Inferior parietal cortex (tissue), 1 donor: ENCODE measurements around the gene ELOVL7.
"Not testable (repeated sequence)": the region's sequence is repeated elsewhere in the genome, so short reads cannot be mapped to it uniquely, and the experiment has no call there.

Experiments
- DNase-seq: peaks from one replicate; pipeline ENCODE4 v3.0.0-alpha.2; 2016; ENCODE audit errors: extremely low spot score

The ELOVL7 gene

DNA sequence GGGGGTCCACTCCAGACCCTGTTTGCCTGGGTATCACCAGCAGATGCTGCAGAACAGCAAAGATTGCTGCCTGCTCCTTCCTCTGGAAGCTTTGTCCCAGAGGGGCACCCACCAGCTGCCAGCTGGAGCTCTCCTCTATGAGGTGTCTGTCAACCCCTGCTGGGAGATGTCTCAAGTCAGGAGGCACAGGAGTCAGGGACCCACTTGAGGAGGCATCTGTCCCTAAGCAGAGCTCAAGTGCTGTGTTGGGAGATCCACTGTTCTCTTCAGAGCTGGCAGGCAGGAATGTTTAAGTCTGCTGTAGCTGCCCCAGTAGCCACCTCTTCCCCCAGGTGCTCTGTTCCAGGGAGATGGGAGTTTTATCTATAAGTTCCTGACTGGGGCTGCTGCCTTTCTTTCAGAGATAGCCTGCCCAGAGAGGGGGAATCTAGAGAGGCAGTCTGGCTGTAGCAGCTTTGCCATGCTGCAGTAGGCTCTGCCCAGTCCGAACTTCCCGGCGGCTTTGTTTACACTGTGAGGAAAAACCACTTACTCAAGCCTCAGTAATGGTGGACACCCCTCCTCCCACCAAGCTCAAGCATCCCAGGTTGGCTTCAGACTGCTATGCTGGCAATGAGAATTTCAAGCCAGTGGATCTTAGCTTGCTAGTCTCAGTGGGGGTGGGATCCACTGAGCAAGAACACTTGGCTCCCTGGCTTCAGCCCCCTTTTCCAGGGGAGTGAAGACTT is 128.7 kb downstream of the ELOVL7 start:
- DNase-seq: not testable (repeated sequence)

DNA sequence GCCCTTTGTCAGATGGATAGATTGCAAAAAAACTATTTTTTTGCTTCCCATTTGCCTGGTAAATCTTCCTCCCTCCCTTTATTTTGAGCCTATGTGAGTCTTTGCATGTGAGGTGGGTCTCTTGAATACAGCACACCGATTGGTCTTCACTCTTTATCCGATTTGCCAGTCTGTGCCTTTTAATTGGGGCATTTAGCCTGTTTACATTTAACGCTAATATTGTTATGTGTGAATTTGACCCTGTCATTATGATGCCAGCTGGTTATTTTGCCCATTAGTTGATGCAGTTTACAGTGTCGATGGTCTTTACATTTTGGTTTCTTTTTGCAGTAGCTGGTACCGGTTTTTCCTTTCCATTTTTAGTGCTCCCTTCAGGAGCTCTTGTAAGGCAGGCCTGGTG is 131.1 kb downstream of the ELOVL7 start:
- DNase-seq: no peak

DNA sequence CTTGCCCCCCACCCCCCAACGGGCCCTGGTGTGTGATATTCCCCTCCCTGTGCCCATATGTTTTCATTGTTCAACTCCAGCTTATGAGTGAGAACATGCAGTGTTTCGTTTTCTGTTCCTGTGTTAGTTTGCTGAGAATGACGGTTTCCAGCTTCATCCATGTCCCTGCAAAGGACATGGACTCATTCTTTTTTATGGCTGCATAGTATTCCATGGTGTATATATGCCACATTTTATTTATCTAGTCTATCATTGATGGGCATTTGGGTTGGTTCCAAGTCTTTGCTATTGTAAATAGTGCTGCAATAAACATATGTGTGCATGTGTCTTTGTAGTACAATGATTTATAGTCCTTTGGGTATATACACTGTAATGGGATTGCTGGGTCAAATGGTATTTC is 132.2 kb downstream of the ELOVL7 start:
- not testable (repeated sequence) for DNase-seq

DNA sequence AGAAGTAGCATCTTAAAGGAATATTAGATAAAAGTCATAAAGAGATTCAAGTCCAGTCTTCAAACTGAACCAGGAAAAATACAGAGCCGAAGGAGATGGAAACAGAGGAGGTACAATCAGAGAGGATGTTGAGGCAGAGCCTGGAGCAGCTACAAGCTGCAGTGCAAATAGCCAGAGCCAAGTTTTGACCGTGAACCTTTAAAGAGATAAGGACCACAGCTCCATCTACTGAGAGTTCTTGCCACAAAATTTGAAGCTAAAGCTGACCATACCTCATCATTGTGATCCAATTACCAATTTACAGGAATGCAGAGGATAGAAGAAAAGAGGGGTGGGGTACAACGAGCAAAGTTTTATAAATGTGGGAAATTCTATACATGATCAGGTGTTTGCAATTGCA is 133.7 kb downstream of the ELOVL7 start:
- DNase-seq: no peak

DNA sequence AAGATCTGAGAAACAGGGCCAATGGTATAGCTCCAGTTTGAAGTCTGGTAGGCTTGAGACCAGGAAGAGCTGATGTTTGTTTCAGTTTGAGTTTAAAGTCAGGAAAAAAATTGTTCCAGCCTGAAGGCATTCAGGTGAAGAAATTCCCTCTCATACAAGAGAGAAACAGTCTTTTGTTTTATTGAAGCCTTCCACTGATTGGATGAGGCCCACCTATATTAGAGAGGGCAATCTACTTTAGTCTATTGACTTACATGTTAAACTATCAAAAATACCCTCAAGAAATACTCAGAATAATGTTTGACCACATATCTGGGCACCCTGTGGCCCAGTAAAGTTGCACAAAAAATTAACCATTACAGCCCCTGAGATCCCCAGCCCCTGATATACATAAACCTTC is 138.9 kb downstream of the ELOVL7 start:
- DNase-seq: no peak

DNA sequence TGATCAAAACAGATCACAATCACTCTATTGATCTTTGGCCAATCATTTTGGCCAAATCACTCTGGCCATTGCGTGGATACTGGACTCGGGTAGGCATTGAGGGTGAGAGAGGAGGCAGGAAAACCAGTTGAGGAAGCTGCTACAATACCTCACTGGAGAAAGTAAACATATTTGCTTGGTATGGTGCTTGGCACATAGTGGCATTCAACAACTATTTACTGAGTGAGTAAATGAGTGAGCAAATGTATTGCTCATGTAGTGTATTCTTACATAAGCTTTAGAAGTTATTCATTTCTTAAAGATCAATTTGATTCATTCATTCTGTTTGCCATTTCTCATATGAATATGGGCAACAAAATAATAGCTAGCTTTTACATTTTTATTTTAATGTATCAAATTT is 140.1 kb downstream of the ELOVL7 start:
- no peak for DNase-seq
